HG02610 (cell line): ENCODE data around the gene LRRC4C.

ENCODE experiments used
- ATAC-seq: cut with Tn5 transposase; IDR thresholded peaks from one replicate; pipeline ENCODE4 v1.9.1; 2021; ENCODE audit warnings: mild to moderate bottlenecking, moderate library complexity; ENCODE audit not compliant: unreplicated experiment

Gene LRRC4C

GRCh38 chr11:41459465-41460401 is at the start of gene LRRC4C:
Gene LRRC4C (minus strand): TSS chr11:41459652.
- no peak for ATAC-seq

- no peak for ATAC-seq
Observed at GRCh38 chr11:41508121-41508520, 48.7 kb upstream of the LRRC4C start.

- ATAC-seq, result no peak
Observed at GRCh38 chr11:41499429-41499828, 40.0 kb upstream of the LRRC4C start.

GRCh38 chr11:41498726-41499125 is 39.3 kb upstream of the LRRC4C start:
- ATAC-seq, result no peak

GRCh38 chr11:41497974-41498373 is 38.5 kb upstream of the LRRC4C start:
- ATAC-seq, result no peak

- ATAC-seq, result no peak
Observed at GRCh38 chr11:41494716-41495115, 35.3 kb upstream of the LRRC4C start.

- ATAC-seq, result no peak
Observed at GRCh38 chr11:41486424-41486823, 27.0 kb upstream of the LRRC4C start.

- ATAC-seq, result no peak
Observed at GRCh38 chr11:41483956-41484355, 24.5 kb upstream of the LRRC4C start.

GRCh38 chr11:41479179-41479578 is 19.7 kb upstream of the LRRC4C start:
- no peak for ATAC-seq

- ATAC-seq, result no peak
Observed at GRCh38 chr11:41461057-41461681, 1.7 kb upstream of the LRRC4C start.

GRCh38 chr11:41458641-41459040 is 811 bp downstream of the LRRC4C start:
- no peak for ATAC-seq

GRCh38 chr11:41458154-41458553 is 1.3 kb downstream of the LRRC4C start:
- ATAC-seq, result no peak

GRCh38 chr11:41457216-41458014 is 2.0 kb downstream of the LRRC4C start:
- ATAC-seq, result no peak

- ATAC-seq, result no peak
Observed at GRCh38 chr11:41456269-41456668, 3.2 kb downstream of the LRRC4C start.

GRCh38 chr11:41451011-41451410 is 8.4 kb downstream of the LRRC4C start:
- ATAC-seq, result no peak

- ATAC-seq, result no peak
Observed at GRCh38 chr11:41449483-41450050, 9.9 kb downstream of the LRRC4C start.

GRCh38 chr11:41446566-41446965 is 12.9 kb downstream of the LRRC4C start:
- no peak for ATAC-seq

- ATAC-seq, result no peak
Observed at GRCh38 chr11:41446107-41446506, 13.3 kb downstream of the LRRC4C start.

- no peak for ATAC-seq
Observed at GRCh38 chr11:41437006-41437490, 22.4 kb downstream of the LRRC4C start.

GRCh38 chr11:41435531-41435930 is 23.9 kb downstream of the LRRC4C start:
- ATAC-seq, result no peak

- ATAC-seq, result no peak
Observed at GRCh38 chr11:41431784-41432183, 27.7 kb downstream of the LRRC4C start.
